Measurements from ENCODE around the gene CHST11.

DNA sequence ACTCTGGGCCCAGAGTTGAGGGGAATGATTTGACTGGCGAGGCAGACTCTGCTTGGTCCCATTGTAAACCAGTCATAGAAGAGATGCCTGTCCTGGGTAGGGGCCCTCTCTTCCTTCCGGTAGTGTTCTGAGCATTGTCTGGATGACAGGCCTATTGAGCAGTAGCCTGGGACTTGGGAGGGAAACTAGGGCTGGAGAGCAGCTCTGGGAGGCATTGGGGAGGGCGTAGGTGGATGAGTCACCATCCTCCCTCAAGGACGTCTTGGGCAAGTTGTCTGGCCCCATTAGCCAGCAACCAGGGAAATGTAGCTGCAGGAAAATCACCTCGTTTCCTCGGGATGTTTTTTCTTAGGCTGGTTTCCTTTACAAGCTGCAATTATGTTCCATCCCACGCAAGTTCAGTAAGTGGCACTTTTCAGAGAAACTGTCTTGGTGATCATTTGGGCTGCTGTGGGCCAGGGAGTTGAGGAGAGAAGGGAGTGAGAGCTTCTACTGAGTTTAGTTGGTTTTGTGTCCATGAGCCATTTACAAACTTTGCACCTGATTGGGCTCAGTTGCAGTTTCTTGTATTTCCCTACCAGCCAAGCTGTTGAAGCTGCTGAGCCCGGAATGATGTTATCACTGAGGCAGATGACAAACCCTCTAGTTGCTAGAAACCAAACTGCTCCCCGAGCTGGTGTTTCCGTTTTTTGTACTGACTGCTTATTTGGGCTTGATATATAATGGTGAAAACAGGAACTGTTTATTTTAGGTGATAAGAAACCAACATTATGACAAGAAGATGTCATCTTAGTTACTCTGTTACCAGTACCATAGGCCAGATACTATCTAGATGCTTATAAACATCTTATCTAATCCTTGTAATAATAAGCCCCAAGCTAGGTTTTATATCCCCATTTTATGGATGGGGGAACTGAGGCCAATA, 147.6 kb downstream of the CHST11 start:
- TF ChIP-seq POLR2A (IDR thresholded peaks at IDR 0.05) (no peak), EP300 (IDR thresholded peaks at IDR 0.05) (no peak)
- TF ChIP-seq, protein P1, sequence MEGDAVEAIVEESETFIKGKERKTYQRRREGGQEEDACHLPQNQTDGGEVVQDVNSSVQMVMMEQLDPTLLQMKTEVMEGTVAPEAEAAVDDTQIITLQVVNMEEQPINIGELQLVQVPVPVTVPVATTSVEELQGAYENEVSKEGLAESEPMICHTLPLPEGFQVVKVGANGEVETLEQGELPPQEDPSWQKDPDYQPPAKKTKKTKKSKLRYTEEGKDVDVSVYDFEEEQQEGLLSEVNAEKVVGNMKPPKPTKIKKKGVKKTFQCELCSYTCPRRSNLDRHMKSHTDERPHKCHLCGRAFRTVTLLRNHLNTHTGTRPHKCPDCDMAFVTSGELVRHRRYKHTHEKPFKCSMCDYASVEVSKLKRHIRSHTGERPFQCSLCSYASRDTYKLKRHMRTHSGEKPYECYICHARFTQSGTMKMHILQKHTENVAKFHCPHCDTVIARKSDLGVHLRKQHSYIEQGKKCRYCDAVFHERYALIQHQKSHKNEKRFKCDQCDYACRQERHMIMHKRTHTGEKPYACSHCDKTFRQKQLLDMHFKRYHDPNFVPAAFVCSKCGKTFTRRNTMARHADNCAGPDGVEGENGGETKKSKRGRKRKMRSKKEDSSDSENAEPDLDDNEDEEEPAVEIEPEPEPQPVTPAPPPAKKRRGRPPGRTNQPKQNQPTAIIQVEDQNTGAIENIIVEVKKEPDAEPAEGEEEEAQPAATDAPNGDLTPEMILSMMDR (IDR thresholded peaks at IDR 0.05): no peak

Measured in ovary (tissue), 3 donors.